SK-N-SH treated with all-trans-retinoic acid at 6 μM for 48 hours (cell line): ENCODE data around the gene ART3.
"Not testable (repeated sequence)": the region's sequence is repeated elsewhere in the genome, so short reads cannot be mapped to it uniquely, and the experiment has no call there.

ENCODE experiments used
- ATAC-seq: fragments of 200-7000 bp; cut with Tn5 transposase; 3 replicates; pipeline ENCODE4 v1.9.1; 2020; ENCODE audit warnings: mild to moderate bottlenecking, moderate library complexity
- CREB5 ChIP-seq: fragments of 250-450 bp; sonication (Bioruptor Pico); IDR thresholded peaks from 2 replicates; pipeline ENCODE4 v1.5.1; 2020; ENCODE audit warnings: low read depth, mild to moderate bottlenecking, moderate library complexity
- GLIS3 ChIP-seq: fragments of 250-450 bp; sonication (Bioruptor Pico); IDR thresholded peaks from 2 replicates; pipeline ENCODE4 v1.5.0; 2020; ENCODE audit warnings: mild to moderate bottlenecking, moderate library complexity
- ISL1 ChIP-seq: fragments of 250-450 bp; sonication (Bioruptor Pico); IDR thresholded peaks from 2 replicates; pipeline ENCODE4 v2.1.2; 2022; ENCODE audit warnings: mild to moderate bottlenecking, moderate library complexity
- OSR1 ChIP-seq: fragments of 250-450 bp; sonication (Bioruptor Pico); IDR thresholded peaks from 2 replicates; pipeline ENCODE4 v1.8.0; 2022; ENCODE audit warnings: moderate library complexity, mild to moderate bottlenecking, inconsistent platforms
- POU6F1 ChIP-seq: fragments of 250-450 bp; sonication (Bioruptor Pico); IDR thresholded peaks from 2 replicates; pipeline ENCODE4 v1.8.0; 2021; ENCODE audit warnings: low read depth, mild to moderate bottlenecking, moderate library complexity, borderline replicate concordance
- PPARA ChIP-seq: fragments of 250-450 bp; sonication (Bioruptor Pico); IDR thresholded peaks from 2 replicates; pipeline ENCODE4 v1.5.0; 2020; ENCODE audit warnings: mild to moderate bottlenecking, borderline replicate concordance
- RARB ChIP-seq: fragments of 250-450 bp; sonication (Bioruptor Pico); IDR thresholded peaks from 2 replicates; pipeline ENCODE4 v1.8.0; 2021; ENCODE audit warnings: mild to moderate bottlenecking, moderate library complexity
- SNAI2 ChIP-seq: fragments of 250-450 bp; sonication (Bioruptor Pico); IDR thresholded peaks from 2 replicates; pipeline ENCODE4 v1.5.0; 2020; ENCODE audit warnings: mild to moderate bottlenecking, moderate library complexity
- TCF4 ChIP-seq: fragments of 250-450 bp; sonication (Bioruptor Pico); IDR thresholded peaks from 2 replicates; pipeline ENCODE4 v1.8.0; 2021; ENCODE audit warnings: mild to moderate bottlenecking, moderate library complexity, borderline replicate concordance
- TOX ChIP-seq: fragments of 250-450 bp; sonication (Bioruptor Pico); IDR thresholded peaks from 2 replicates; pipeline ENCODE4 v1.8.0; 2021; ENCODE audit warnings: mild to moderate bottlenecking, moderate library complexity, borderline replicate concordance
- TSHZ2 ChIP-seq: fragments of 250-450 bp; sonication (Bioruptor Pico); IDR thresholded peaks from 2 replicates; pipeline ENCODE4 v1.5.0; 2020; ENCODE audit warnings: mild to moderate bottlenecking, moderate library complexity
- ZC3H10 ChIP-seq: fragments of 250-450 bp; sonication (Bioruptor Pico); IDR thresholded peaks from 2 replicates; pipeline ENCODE4 v1.5.1; 2021; ENCODE audit warnings: mild to moderate bottlenecking, moderate library complexity
- ZFP3 ChIP-seq: fragments of 250-450 bp; sonication (Bioruptor Pico); IDR thresholded peaks from 2 replicates; pipeline ENCODE4 v1.5.0; 2020; ENCODE audit warnings: mild to moderate bottlenecking, moderate library complexity
- ZFP30 ChIP-seq: fragments of 450-650 bp; formaldehyde crosslinking; IDR thresholded peaks from 2 replicates; pipeline ENCODE4 v1.5.0; 2022; ENCODE audit warnings: mild to moderate bottlenecking, moderate library complexity
- ZNF565 ChIP-seq: fragments of 450-650 bp; formaldehyde crosslinking; conservative IDR thresholded peaks from 2 replicates; pipeline ENCODE4 v1.5.0; 2020; ENCODE audit warnings: low read depth, mild to moderate bottlenecking, moderate library complexity
- ZNF70 ChIP-seq: fragments of 450-650 bp; formaldehyde crosslinking; IDR thresholded peaks from 2 replicates; pipeline ENCODE4 v1.5.0; 2020; ENCODE audit warnings: mild to moderate bottlenecking, moderate library complexity
- ZNF8 ChIP-seq: fragments of 450-650 bp; formaldehyde crosslinking; IDR thresholded peaks from 2 replicates; pipeline ENCODE4 v1.5.0; 2020; ENCODE audit warnings: mild to moderate bottlenecking, moderate library complexity

Gene ART3

GRCh38 chr4:76036855-76037254 lies 37.7 kb upstream of the ART3 start:
- TF ChIP-seq POU6F1 (no peak), TSHZ2 (CRISPR knock-in tag) (no peak), ZC3H10 (CRISPR knock-in tag) (no peak), GLIS3 (CRISPR knock-in tag) (no peak), ZNF8 (CRISPR knock-in tag) (no peak), ZNF70 (CRISPR knock-in tag) (no peak), RARB (CRISPR knock-in tag) (no peak), ISL1 (no peak), PPARA (no peak), ZFP3 (CRISPR knock-in tag) (no peak), ZNF565 (no peak)
- no peak for ATAC-seq

GRCh38 chr4:76042241-76042998 lies 32.1 kb upstream of the ART3 start:
- peak; percentile 40; the same call in 1 of the 3 replicates for ATAC-seq
- 0 out of 2 replicates have a peak, but pooled peaks have one; percentile 24 for TF ChIP-seq TOX

GRCh38 chr4:76043306-76043705 lies 31.2 kb upstream of the ART3 start:
- ATAC-seq, result not testable (repeated sequence)

- ATAC-seq, result not testable (repeated sequence)
These were observed 29.8 kb upstream of the ART3 start for GRCh38 chr4:76044686-76045085.

- ATAC-seq, result not testable (repeated sequence)
These were observed 24.6 kb upstream of the ART3 start for GRCh38 chr4:76049860-76050416.

GRCh38 chr4:76050560-76051050 lies 23.9 kb upstream of the ART3 start:
- not testable (repeated sequence) for ATAC-seq

GRCh38 chr4:76053730-76054129 lies 20.8 kb upstream of the ART3 start:
- no peak for ATAC-seq

GRCh38 chr4:76055016-76055415 lies 19.5 kb upstream of the ART3 start:
- TF ChIP-seq TOX (no peak), SNAI2 (CRISPR knock-in tag) (no peak), ISL1 (no peak), ZNF70 (CRISPR knock-in tag) (no peak), ZNF8 (CRISPR knock-in tag) (no peak)
- no peak for ATAC-seq

More at GRCh38 chr4:76053730-76054129, 20.8 kb upstream of the ART3 start:
- TF ChIP-seq OSR1 (CRISPR knock-in tag), result no peak

- TF ChIP-seq ZNF565 (no peak), CREB5 (no peak), ZFP3 (CRISPR knock-in tag) (no peak), ISL1 (no peak), ZNF70 (CRISPR knock-in tag) (no peak), ZFP30 (CRISPR knock-in tag) (no peak), ZC3H10 (CRISPR knock-in tag) (no peak), TCF4 (CRISPR knock-in tag) (no peak)
- ATAC-seq, result no peak
These were observed 19.1 kb upstream of the ART3 start for GRCh38 chr4:76055421-76055820.
